ENCODE results near the gene FAM90A1.
A peak's percentile ranks its signal among the peaks of the same experiment; 100 is the strongest.
"Not testable (repeated sequence)": the region's sequence is repeated elsewhere in the genome, so short reads cannot be mapped to it uniquely, and the experiment has no call there.

FAM90A1 gene

GRCh38 chr12:8179989-8180585, 47.3 kb downstream of the FAM90A1 start:
- not testable (repeated sequence) for H3K9me2 ChIP-seq (replicated peaks; ENCODE audit: insufficient read depth, low read length)
- peak; percentile 60 for DNase-seq

DNA sequence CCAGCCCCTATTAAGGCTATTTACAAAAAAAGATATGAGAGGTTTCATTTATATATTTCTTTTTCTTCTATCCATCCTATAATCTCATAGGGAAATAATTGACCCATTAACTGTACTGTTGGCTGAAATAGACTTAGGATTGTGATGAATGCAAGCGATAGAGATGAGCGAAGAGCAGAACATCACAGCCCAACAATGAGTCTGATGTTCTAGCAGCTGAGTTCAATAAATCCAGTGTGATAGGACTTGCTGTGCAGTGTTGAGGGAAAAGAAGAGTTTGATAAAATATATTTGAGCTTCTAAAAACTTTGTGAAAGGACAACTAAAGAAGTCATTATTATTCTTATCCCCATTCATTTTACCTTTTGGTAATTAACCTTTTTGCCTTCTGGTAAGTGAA, 54.5 kb downstream of the FAM90A1 start:
- H3K9me2 ChIP-seq (replicated peaks; ENCODE audit: insufficient read depth, low read length); H3K4me1 ChIP-seq (ENCODE audit: low read length); H3F3A ChIP-seq (ENCODE audit: insufficient read depth, low read length); H3K9me3 ChIP-seq (replicated peaks; ENCODE audit: insufficient read depth, low read length); H3K4me3 ChIP-seq (ENCODE audit: low read length); H3K27ac ChIP-seq (ENCODE audit: low read length); H3K79me2 ChIP-seq (ENCODE audit: low read length); H3K4me2 ChIP-seq (ENCODE audit: low read depth, low read length); DNase-seq; H2AFZ ChIP-seq (ENCODE audit: low read length); H3K36me3 ChIP-seq (replicated peaks; ENCODE audit: insufficient read depth, low read length); H3K27me3 ChIP-seq (replicated peaks; ENCODE audit: insufficient read depth, low read length); H3K9ac ChIP-seq (ENCODE audit: low read length); H4K20me1 ChIP-seq (ENCODE audit: insufficient read depth, low read length): not testable (repeated sequence)

More at GRCh38 chr12:8179989-8180585, 47.3 kb downstream of the FAM90A1 start:
- not testable (repeated sequence) for H4K20me1 ChIP-seq (ENCODE audit: insufficient read depth, low read length); H3K27me3 ChIP-seq (replicated peaks; ENCODE audit: insufficient read depth, low read length); H3K36me3 ChIP-seq (replicated peaks; ENCODE audit: insufficient read depth, low read length); H3K9me3 ChIP-seq (replicated peaks; ENCODE audit: insufficient read depth, low read length); H3K4me1 ChIP-seq (ENCODE audit: low read length); H3K27ac ChIP-seq (ENCODE audit: low read length); H3K79me2 ChIP-seq (ENCODE audit: low read length); H3F3A ChIP-seq (ENCODE audit: insufficient read depth, low read length)
- H3K9ac ChIP-seq (ENCODE audit: low read length) = peak overlapping the region; percentile 59; the same call in 1 of the 2 replicates
- peak overlapping the region; percentile 41; the same call in 1 of the 2 replicates for H3K4me2 ChIP-seq (ENCODE audit: low read depth, low read length)
- H3K4me3 ChIP-seq (ENCODE audit: low read length) = peak overlapping the region; percentile 60
- peak; percentile 53 for TF ChIP-seq CTCF (IDR thresholded peaks at IDR 0.05; ENCODE audit: low read length)
- H2AFZ ChIP-seq (ENCODE audit: low read length) = 0 out of 2 replicates have a peak overlapping the region, but pooled peaks have one; percentile 51
